Measurements from ENCODE around the gene ZNF3. TPM values are rescaled to one million over a fixed set of nuclear protein-coding genes. Genes with fewer than 3 reads are reported as not detected.

ZNF3 gene
- total RNA-seq, 1 experiment from 2014 or later: 47.7 TPM

DNA sequence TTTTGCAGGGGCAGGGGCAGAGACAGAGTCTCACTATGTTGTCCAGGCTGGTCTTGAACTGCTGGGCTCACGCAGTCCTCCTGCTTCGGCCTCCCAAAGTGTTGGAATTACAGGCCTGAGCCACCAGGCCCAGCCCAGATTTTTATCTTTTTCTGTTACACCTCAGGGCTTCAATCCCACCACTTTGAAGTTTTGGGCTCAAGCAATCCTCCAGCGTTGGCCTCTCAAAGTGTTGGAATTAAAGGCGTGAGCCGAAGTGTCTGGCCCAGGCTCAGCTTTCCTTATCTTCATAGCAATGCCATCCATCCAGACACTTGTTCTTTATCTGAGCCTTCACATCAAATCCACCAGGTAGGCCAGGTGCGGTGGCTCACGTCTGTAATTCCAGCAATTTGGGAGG, 33.5 kb upstream of the ZNF3 start:
- no peak for DNase-seq (ENCODE audit: low read depth)
- in situ Hi-C loops (cut with HindIII; ENCODE audit: low pct_unique_long_range_greater_than_20kb, low sequenced_read_pairs): no loop called here

DNA sequence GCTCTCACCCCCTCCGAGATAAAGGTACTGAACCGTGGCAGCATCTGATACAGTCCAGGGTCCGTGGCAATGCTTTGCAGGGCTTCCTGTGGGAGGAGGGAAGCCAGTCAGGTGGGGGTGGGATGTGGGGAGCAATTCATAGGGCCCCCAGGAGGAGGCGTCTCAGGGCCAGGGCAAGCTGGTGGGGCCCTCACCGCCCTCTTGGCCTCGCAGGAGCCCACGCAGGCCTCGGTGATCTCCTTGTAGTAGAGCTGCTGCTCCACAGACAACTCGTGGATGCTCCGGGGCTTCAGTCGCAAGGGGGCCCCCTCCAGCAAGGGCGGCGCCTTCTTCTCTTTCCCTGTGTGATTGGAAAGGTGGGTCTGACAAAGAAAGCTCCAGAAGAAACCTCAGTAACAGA, 30.4 kb upstream of the ZNF3 start:
- in situ Hi-C loops (cut with HindIII; ENCODE audit: low pct_unique_long_range_greater_than_20kb, low sequenced_read_pairs): no loop called here
- DNase-seq (ENCODE audit: low read depth): no peak

DNA sequence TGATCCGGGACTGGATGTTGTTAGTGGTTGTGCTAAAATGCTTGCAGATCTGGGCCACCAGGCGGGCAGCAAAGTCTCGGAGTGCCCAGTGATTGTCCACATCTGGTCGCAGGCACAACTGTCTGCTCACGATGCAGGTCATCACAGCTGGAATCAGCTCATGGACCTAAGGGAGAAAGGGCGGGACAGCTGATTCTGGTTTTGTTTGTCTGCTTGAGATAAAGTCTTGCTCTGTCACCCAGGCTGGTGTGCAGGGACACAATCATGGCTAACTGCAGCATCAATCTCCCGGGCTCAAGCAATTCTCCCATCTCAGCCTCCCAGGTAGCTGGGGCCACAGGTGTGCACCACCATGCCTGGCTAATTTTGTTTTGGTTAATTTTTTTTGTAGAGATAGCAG, 29.6 kb upstream of the ZNF3 start:
- DNase-seq (ENCODE audit: low read depth): no peak
- in situ Hi-C loops (cut with HindIII; ENCODE audit: low pct_unique_long_range_greater_than_20kb, low sequenced_read_pairs): no loop called here

DNA sequence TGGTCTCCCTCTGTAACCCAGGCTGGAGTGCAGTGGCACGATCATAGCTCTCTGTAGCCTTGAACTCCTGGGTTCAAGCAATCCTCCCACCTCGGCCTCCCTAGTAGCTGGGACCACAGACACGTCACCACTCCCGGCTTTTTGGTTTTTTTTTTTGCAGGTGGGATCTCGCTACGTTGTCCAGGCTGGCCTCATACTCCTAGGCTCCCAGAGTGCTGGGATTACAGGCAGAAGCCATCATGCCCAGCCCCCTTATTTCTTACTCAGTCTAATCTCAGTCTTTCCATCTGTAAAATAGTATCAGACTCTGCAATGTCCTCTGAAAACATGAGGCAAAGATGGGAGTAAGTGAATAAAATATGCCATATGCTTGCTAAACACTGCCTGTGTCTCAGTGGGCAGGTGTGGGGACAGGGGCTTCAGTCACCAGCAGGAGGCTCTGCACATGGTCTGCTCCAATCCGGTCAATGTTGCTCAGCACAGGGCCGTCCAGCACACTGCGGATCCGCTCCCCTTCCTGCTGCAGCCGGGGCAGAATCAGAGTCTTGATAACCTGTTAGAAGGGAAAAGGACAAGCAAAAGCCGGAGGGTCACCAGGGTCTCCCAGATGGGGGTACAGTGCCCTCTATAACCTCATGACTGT, 28.1 kb upstream of the ZNF3 start:
- no peak for DNase-seq (ENCODE audit: low read depth)
- in situ Hi-C loops (cut with HindIII; ENCODE audit: low pct_unique_long_range_greater_than_20kb, low sequenced_read_pairs): no loop called here

DNA sequence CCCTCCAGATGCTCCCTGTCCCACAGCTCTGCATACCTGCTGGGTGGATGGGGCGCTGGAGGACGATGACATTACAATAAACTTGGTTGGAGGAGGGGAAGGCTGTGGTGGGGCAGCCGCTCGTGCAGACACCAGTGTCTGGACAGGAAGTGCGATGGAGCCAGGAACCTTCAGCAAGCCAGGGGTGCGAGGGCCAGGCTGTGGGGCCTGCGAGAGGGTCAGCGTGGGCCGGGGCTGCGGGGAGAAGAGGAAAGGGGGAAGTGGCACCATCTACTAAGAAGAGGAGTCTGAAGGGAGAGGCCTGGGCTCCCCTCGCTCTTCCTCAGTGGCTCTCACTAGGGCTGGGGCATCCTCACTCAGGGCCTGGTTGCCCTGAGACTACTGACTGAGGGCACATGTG, 26.4 kb upstream of the ZNF3 start:
- in situ Hi-C loops (cut with HindIII; ENCODE audit: low pct_unique_long_range_greater_than_20kb, low sequenced_read_pairs): no loop called here
- no peak for DNase-seq (ENCODE audit: low read depth)

DNA sequence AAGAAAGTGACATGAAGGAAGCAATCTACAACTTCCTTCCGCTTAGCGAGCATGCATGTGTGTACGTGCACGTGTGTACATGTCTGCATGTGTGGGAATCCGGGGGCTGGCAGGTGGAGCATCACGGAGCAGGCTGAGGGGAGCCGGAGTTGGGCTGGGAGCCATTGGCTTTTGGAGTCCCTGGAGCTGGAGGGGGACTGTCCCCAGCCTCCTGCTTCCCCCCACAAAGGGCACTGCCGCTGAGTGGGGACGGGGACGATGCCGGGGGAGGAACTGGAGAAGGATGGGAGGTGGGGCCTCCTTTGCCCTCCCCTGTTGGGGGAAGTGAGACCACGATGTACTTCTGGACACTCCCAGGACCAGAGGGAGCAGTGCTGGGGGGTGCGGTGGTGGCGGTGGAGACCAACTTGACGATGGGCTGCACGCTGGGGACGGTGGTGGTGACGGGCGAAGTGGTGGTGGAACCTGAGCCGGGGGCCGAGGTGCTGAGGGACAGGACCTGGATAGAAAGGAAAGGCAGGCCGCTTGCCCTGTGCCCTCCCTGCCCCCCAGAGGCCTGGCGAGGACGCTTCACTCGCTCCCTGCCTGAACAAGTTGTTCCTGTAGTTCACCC, 25.7 kb upstream of the ZNF3 start:
- in situ Hi-C loops (cut with HindIII; ENCODE audit: low pct_unique_long_range_greater_than_20kb, low sequenced_read_pairs): no loop called here
- no peak for DNase-seq (ENCODE audit: low read depth)

DNA sequence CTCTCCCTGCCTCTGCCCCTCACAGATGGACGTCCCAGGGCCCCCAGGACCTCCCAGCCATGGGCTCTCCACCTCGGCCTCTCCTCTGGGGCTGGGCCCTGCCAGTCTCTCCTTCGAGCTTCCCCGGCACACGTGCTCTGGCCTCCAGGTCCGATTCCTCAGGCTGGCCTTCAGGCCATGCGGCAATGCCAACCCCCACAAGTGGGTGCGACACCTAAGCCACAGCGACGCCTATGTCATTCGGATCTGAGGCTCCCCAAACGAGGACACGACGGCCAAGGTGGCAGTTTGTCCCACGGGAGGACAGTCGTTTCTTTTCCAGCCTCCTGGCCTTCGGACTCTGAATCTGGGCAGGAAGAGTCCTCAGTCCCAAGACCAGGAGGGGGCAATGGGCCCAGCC, 25.1 kb upstream of the ZNF3 start:
- no peak for DNase-seq (ENCODE audit: low read depth)
- in situ Hi-C loops (cut with HindIII; ENCODE audit: low pct_unique_long_range_greater_than_20kb, low sequenced_read_pairs): no loop called here

DNA sequence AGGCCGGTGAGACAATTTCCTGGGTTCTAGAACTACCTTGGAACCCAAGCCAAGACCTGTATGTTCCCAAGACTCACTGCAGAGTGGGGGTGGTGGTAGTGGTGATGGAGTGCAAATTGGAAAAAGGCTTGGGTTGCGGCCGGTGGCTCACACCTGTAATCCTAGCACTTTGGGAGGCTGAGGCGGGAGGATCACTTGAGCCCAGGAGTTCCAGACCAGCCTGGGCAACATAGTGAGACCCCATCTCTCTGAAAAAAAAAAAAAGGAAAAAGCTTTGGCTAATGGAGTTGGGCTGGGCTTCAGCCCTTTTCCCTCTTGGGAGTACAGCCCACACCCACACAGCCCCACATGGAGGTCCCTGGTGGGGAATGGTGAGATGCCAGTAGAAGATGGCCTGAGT, 24.0 kb upstream of the ZNF3 start:
- no peak for DNase-seq (ENCODE audit: low read depth)
- in situ Hi-C loops (cut with HindIII; ENCODE audit: low pct_unique_long_range_greater_than_20kb, low sequenced_read_pairs): no loop called here

DNA sequence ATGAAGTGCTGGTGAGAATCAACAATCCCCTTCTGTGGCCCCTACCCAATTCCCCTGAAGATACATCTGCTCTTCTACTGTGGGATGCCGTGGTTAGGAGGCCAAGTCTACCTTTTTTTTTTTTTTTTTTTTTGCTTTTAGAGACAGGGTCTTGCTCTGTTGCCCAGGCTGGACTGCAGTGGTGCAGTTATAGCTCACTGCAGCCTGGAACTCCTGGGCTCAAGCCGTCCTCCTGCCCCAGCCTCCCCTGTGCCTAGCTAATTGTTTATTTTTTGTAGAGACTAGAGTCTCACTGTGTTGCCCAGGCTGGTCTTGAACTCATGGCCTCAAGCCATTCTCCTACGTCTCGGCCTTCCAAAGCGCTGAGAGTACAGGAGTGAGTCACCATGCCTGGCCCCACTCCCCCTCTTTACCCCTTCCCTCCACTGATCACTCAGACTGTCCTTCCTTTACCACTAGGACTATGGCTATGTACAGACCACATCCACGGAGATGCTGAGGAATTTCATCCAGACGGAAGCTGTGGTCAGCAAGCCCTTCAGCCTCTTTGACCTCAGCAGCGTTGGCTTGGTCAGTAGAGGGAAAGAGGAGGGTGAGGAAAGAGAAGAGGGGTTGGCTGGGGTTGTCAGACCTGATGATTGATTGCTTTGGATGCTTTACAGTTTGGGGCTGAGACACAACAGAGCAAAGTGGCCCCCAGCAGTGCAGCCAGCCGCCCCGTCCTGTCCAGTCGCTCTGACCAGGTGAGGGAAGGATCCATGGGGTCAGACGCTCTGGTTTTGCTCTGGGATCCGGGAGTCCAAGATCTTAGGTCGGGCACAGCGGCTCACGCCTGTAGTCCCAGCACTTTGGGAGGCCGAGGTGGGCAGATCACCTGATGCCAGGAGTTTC, 21.7 kb upstream of the ZNF3 start:
- DNase-seq (ENCODE audit: low read depth): no peak

DNA sequence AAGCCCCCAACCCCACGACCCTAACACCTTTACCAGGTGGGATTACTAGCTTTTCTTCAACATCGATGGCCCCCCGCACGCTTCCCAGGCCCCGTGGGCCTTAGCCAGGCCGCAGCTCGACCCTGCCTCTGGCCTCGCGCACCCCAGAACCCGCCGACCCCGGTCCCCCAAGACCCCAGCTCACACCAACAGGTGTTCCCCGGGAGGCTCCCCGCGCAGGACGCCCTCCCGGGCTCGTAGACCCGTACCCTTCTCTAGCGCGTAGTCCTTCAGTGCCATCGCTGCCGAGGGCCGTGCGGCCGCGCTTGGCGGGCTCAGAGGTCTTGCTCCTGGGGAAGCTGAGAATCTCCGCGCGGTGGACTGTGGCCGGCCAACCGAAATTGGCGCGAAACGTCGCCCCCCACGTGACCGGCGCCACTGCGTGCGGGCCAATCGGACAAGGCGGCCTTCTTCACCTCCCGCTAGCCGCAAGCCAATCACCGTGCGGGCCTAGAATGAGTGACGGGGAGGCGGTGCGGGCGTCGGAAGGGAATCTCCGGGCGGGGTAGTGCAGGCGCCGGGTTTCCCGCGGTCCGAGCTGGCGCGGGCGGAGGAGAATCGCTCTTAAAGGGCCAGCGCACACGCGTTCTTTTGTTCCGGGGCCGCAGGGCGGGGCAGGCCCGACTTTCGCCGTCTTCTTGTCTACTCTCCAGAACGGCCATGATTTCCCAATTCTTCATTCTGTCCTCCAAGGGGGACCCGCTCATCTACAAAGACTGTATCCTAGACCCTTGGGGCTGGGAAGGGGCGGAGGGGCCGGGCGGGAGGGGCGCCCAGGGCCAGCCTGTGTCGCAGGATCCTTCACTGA, 19.7 kb upstream of the ZNF3 start, which contains the start of the genes AP4M1 and MCM7:
Gene AP4M1 (plus strand): TSS at position 628 of the 847 bp plus-strand sequence. CDS start 72 bp downstream, at position 700.
Gene MCM7 (minus strand): TSS at position 382 of the 847 bp plus-strand sequence. CDS start 103 bp downstream, at position 279.
- DNase-seq (ENCODE audit: low read depth): peak; percentile 99
- in situ Hi-C loops (cut with HindIII; ENCODE audit: low pct_unique_long_range_greater_than_20kb, low sequenced_read_pairs): no loop called here

More for the DNA sequence above, 21.7 kb upstream of the ZNF3 start:
- in situ Hi-C loops (cut with HindIII; ENCODE audit: low pct_unique_long_range_greater_than_20kb, low sequenced_read_pairs): no loop called here

DNA sequence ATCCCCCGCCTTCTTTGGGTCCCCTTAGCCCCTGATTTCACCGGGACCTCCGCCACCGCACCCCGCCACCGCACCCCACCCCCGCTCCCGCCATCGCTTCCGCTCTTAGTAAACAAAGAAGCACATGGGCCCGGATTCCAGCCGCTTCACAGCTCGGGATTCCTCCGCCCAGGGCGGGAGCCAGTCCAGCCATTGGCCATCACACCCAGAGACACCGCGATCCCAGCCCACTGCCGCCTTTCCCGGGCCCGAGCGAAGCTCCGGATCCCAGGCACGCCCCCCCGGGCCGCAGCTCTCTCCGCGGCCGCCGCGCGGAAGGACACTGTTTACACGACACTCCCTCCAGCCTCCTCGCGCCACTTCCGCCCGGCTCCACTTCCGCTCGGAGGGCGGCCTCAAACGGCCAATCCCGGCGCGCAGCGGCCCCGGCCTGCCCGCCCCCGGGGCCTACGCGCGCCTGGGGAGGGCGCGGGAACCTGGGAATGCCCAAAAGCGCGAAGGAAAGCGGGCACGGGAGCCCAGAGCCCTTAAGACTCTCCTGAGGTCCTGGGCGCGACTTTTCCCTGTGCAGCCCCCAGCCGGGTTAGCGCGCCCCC, 19.0 kb upstream of the ZNF3 start:
- in situ Hi-C loops (cut with HindIII; ENCODE audit: low pct_unique_long_range_greater_than_20kb, low sequenced_read_pairs): no loop called here
- peak; percentile 94 for DNase-seq (ENCODE audit: low read depth)

DNA sequence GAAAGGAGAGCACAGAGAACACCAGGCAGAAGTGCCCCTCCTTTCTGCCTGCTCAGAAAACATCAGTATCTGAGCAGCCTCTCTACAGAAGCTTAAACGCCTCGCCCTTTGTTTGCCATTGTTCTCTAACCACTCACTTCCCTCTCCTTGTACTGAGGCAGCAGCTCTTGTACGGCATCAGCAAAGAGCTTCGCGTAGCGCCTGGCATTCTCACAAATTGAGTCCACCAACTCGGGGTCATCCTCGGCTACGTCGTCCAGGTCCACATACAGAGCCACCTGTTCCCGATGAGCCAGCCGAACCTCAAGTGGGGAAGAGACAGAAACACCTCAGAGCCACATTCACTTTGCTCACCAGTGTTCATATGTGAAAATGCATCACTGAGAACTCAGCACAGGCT, 17.9 kb upstream of the ZNF3 start:
- in situ Hi-C loops (cut with HindIII; ENCODE audit: low pct_unique_long_range_greater_than_20kb, low sequenced_read_pairs): no loop called here
- no peak for DNase-seq (ENCODE audit: low read depth)

DNA sequence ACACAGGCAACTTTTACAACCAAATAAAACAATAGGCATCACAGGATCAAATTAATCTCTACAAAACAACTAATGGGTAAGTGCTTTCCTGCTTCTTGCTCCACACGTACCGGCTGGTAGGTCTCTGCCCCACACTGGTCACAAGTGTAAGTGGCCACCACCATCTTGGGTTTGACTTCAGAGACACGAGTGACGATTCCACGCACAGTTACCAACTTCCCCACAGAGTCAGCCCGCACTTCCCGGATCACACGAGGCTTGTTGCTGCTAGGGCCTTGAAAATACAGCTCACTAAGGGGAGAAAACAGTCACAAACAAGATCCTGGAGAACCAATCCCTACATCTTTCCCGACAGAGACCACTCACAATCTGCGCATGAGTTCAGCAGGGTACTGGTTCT, 17.4 kb upstream of the ZNF3 start:
- in situ Hi-C loops (cut with HindIII; ENCODE audit: low pct_unique_long_range_greater_than_20kb, low sequenced_read_pairs): no loop called here

DNA sequence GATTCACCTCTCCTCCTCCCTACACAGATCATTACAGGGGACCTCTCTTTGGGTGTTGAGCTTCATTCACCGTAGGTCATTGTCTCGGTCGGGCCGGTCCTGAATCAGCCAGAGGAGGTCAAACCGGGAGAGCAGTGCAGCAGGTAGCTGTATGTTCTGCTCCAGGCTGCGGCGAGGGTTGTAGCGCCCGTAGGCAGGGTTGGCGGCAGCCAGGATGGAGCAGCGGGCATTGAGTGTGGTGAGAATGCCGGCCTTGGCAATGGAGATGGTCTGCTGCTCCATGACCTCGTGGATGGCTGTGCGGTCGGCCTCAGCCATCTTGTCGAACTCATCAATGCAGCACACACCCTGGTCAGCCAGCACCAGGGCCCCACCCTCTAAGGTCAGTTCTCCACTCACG, 14.2 kb upstream of the ZNF3 start:
- in situ Hi-C loops (cut with HindIII; ENCODE audit: low pct_unique_long_range_greater_than_20kb, low sequenced_read_pairs): no loop called here
- DNase-seq (ENCODE audit: low read depth): no peak

More for the DNA sequence above, 17.4 kb upstream of the ZNF3 start:
- no peak for DNase-seq (ENCODE audit: low read depth)

DNA sequence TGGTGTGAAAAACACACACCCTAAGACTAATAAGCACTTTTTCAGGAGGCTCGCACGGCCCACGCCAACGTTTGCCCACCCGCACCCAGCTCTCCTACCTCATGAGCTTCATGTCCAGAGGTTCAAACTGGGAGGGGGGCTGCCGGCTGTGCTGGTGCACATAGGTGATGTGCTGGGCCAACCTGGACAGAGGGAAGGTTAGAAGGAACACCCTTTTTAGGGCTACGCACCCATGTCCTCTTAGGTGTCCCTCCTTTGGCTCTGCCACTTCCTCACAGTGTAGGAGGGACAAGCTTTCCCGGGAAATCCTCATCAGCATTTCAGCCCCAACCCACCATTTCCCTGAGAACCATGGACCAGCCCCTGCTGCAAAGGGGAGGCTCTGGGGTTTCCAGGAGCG, 13.8 kb upstream of the ZNF3 start:
- no peak for DNase-seq (ENCODE audit: low read depth)
- in situ Hi-C loops (cut with HindIII; ENCODE audit: low pct_unique_long_range_greater_than_20kb, low sequenced_read_pairs): no loop called here

DNA sequence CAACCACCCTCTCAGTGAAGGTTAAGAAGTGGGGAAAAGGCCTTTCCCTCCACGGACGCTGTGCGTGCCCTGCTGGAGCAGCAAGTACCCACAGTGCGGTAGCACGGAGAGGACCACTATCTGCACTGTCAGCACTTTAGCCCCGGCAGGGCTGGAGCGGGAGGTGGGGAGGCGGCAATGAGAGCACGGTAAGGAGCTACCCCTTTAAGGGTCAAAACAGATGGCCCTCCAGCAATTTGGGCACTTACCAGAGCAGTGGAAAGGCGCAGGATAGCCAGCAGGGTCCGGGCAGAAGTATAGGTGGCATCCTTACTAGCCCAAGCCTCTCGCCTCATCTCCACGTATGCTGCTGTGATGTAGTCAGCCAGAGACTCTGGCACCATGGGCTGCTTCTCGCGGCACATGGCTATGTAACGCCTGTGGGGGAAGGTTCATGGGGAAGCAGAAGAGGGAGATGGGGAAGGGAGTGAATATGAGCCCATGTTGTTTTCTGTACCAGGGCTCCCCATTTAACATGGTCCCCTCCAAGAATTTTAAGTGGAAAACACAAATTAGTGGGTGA, 12.5 kb upstream of the ZNF3 start:
- DNase-seq (ENCODE audit: low read depth): no peak
- in situ Hi-C loops (cut with HindIII; ENCODE audit: low pct_unique_long_range_greater_than_20kb, low sequenced_read_pairs): no loop called here

DNA sequence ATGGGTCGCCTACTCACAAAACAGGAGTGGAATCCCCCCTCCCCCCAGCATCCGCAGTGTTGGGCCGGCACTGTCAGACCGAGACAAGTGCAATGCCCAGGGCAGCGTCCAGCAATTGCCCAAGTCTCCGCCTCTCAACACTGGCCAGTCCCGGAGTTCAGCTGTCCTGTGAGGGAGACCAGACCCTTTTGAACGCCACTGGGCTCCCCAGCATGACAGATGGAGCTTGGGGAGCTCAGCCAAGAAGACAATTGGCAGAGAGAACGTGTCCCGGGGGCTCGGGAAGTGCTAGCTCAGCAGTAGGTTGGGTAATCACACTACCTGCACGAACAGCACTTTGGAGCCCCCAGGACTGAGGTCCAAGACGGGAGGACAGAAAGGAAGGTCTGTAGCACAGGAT, 12.0 kb upstream of the ZNF3 start:
- in situ Hi-C loops (cut with HindIII; ENCODE audit: low pct_unique_long_range_greater_than_20kb, low sequenced_read_pairs): no loop called here
- DNase-seq (ENCODE audit: low read depth): no peak

DNA sequence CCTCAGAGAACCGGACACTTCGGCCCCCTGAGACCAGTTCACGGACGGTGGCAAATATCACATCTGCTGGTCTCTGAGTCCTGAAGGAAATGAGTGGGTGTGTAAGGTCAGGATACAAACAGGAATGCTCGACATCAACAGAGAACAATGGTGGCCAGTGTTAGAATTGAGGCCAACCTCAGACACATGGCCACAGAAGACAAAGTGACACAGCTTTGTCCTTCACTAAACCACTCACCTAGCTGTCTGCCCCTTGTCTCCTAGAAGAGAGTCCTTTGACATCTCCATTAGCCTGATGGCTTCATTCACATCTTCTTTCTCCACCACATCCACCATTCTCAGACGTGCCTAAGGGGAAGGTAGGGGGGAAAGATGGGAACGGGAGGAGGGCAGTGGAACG, 11.5 kb upstream of the ZNF3 start:
- in situ Hi-C loops (cut with HindIII; ENCODE audit: low pct_unique_long_range_greater_than_20kb, low sequenced_read_pairs): no loop called here
- DNase-seq (ENCODE audit: low read depth): no peak

Data from Caki2 (cell line).